HTR-8/SVneo (cell line): ENCODE measurements around the gene RBM19.
"Not testable (repeated sequence)": the region's sequence is repeated elsewhere in the genome, so short reads cannot be mapped to it uniquely, and the experiment has no call there.

Experiments
- DNase-seq: peaks from one replicate; pipeline ENCODE4 v3.0.0; 2011; ENCODE audit warnings: low spot score, mixed read lengths; ENCODE audit not compliant: insufficient read length
- FAIRE-seq: peaks from 2 replicates; lab custom pipeline; 2011; peaks lifted over from hg19 to GRCh38; lab: Jason Lieb, UNC

Gene RBM19

GRCh38 chr12:113965951-113966797 lies at the start of gene RBM19:
RBM19 (minus strand) TSS chr12:113966325; CDS start chr12:113966227, 98 bp downstream.
- peak; percentile 90 for FAIRE-seq
- peak; percentile 97 for DNase-seq

- no peak for DNase-seq
- no peak for FAIRE-seq
Measured at GRCh38 chr12:114015851-114016250, 49.7 kb upstream of the RBM19 start.

- no peak for DNase-seq
- no peak for FAIRE-seq
Measured at GRCh38 chr12:114013575-114014345, 47.6 kb upstream of the RBM19 start.

GRCh38 chr12:114012744-114013431 lies 46.8 kb upstream of the RBM19 start:
- FAIRE-seq (no peak), DNase-seq (no peak)

- no peak for DNase-seq
- no peak for FAIRE-seq
Measured at GRCh38 chr12:114011711-114012110, 45.6 kb upstream of the RBM19 start.

- FAIRE-seq (no peak), DNase-seq (no peak)
Measured at GRCh38 chr12:114006482-114007425, 40.6 kb upstream of the RBM19 start.

GRCh38 chr12:114004402-114004801 lies 38.3 kb upstream of the RBM19 start:
- DNase-seq: no peak
- no peak for FAIRE-seq

GRCh38 chr12:114003286-114003685 lies 37.2 kb upstream of the RBM19 start:
- DNase-seq (no peak), FAIRE-seq (no peak)

- no peak for DNase-seq
- no peak for FAIRE-seq
Measured at GRCh38 chr12:114001511-114002340, 35.6 kb upstream of the RBM19 start.

GRCh38 chr12:114000861-114001260 lies 34.7 kb upstream of the RBM19 start:
- FAIRE-seq (no peak), DNase-seq (no peak)

- DNase-seq, FAIRE-seq: not testable (repeated sequence)
Measured at GRCh38 chr12:114000261-114000660, 34.1 kb upstream of the RBM19 start.

- FAIRE-seq (no peak), DNase-seq (no peak)
Measured at GRCh38 chr12:113997365-113997764, 31.2 kb upstream of the RBM19 start.

- DNase-seq: no peak
- FAIRE-seq: no peak
Measured at GRCh38 chr12:113996026-113996425, 29.9 kb upstream of the RBM19 start.

GRCh38 chr12:113994051-113994450 lies 27.9 kb upstream of the RBM19 start:
- DNase-seq (no peak), FAIRE-seq (no peak)

GRCh38 chr12:113992751-113993150 lies 26.6 kb upstream of the RBM19 start:
- FAIRE-seq: not testable (repeated sequence)

GRCh38 chr12:113991224-113992044 lies 25.3 kb upstream of the RBM19 start:
- no peak for DNase-seq
- no peak for FAIRE-seq

More at GRCh38 chr12:113992751-113993150, 26.6 kb upstream of the RBM19 start:
- not testable (repeated sequence) for DNase-seq

GRCh38 chr12:113990250-113991223 lies 24.4 kb upstream of the RBM19 start:
- no peak for FAIRE-seq
- no peak for DNase-seq
